B cell (primary cell): ENCODE measurements around the gene MCM3AP.

Experiments used
- EZH2 ChIP-seq: IDR thresholded peaks from 2 replicates; pipeline ENCODE4 v1.6.1; 2012; ENCODE audit warnings: borderline replicate concordance, low read depth, mild to moderate bottlenecking, moderate library complexity, low read length; ENCODE audit not compliant: insufficient read depth, poor library complexity, severe bottlenecking
- TF ChIP-seq, protein P1 (sequence below): fragments of 200-600 bp; IDR thresholded peaks from one replicate; pipeline ENCODE4 v1.8.0; 2022; ENCODE audit warnings: antibody characterized with exemption, mild to moderate bottlenecking

- TF ChIP-seq, protein P1, sequence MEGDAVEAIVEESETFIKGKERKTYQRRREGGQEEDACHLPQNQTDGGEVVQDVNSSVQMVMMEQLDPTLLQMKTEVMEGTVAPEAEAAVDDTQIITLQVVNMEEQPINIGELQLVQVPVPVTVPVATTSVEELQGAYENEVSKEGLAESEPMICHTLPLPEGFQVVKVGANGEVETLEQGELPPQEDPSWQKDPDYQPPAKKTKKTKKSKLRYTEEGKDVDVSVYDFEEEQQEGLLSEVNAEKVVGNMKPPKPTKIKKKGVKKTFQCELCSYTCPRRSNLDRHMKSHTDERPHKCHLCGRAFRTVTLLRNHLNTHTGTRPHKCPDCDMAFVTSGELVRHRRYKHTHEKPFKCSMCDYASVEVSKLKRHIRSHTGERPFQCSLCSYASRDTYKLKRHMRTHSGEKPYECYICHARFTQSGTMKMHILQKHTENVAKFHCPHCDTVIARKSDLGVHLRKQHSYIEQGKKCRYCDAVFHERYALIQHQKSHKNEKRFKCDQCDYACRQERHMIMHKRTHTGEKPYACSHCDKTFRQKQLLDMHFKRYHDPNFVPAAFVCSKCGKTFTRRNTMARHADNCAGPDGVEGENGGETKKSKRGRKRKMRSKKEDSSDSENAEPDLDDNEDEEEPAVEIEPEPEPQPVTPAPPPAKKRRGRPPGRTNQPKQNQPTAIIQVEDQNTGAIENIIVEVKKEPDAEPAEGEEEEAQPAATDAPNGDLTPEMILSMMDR, result no peak
- no peak for TF ChIP-seq EZH2
Measured at GRCh38 chr21:46244602-46245001, 40.8 kb downstream of the MCM3AP start.
